ENCODE data around the gene CNOT1. TPM values are rescaled to one million over a fixed set of nuclear protein-coding genes. Genes with fewer than 3 reads are reported as not detected.
A peak's percentile ranks its signal among the peaks of the same experiment; 100 is the strongest.

CNOT1 gene
- polyA plus RNA-seq, 1 experiment: 151 TPM

DNA sequence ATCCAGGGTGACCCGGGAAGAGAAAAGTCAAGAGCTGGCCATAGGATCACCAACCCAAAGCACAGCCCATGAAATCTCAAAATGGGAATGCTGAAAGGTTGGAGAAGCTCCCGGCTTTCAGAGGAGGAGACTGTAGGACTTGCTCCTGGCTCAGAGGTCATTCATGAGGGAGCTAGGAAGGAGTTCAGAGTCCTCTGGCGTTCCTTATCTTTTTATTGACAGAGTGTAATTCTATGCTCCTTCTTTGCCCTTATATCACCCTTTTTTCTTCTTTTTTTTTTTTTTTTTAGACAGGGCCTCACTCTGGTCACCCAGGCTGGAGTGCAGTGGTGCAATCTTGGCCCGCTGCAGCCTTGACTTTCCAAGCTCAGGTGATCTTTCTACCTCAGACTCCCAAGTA lies 27.3 kb upstream of the CNOT1 start:
- Histone ChIP-seq H3K27me3 (ENCODE audit: control insufficient read depth, insufficient read depth, low read length) (no peaks in the 10 kb centered on the region), H3K27ac (ENCODE audit: low read depth, low read length) (no peak overlapping the region), H3K9me3 (ENCODE audit: control insufficient read depth, insufficient read depth, low read length) (no peaks in the 10 kb centered on the region), H3K4me3 (ENCODE audit: low read depth, low read length) (no peak overlapping the region)
- DNase-seq (ENCODE audit: low read depth, low spot score): no peak
- TF ChIP-seq, protein P1, sequence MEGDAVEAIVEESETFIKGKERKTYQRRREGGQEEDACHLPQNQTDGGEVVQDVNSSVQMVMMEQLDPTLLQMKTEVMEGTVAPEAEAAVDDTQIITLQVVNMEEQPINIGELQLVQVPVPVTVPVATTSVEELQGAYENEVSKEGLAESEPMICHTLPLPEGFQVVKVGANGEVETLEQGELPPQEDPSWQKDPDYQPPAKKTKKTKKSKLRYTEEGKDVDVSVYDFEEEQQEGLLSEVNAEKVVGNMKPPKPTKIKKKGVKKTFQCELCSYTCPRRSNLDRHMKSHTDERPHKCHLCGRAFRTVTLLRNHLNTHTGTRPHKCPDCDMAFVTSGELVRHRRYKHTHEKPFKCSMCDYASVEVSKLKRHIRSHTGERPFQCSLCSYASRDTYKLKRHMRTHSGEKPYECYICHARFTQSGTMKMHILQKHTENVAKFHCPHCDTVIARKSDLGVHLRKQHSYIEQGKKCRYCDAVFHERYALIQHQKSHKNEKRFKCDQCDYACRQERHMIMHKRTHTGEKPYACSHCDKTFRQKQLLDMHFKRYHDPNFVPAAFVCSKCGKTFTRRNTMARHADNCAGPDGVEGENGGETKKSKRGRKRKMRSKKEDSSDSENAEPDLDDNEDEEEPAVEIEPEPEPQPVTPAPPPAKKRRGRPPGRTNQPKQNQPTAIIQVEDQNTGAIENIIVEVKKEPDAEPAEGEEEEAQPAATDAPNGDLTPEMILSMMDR (IDR thresholded peaks at IDR 0.05; ENCODE audit: low read depth, low read length): no peak
- CTCF ChIA-PET: interaction anchor here (0.7 to 2.7 kb wide), 3 partner anchors 10 to 145 kb away, joined by 3 to 9 read pairs (median 5); partner anchors contain the start of gene SLC38A7
- POLR2A ChIA-PET: no interaction called here

DNA sequence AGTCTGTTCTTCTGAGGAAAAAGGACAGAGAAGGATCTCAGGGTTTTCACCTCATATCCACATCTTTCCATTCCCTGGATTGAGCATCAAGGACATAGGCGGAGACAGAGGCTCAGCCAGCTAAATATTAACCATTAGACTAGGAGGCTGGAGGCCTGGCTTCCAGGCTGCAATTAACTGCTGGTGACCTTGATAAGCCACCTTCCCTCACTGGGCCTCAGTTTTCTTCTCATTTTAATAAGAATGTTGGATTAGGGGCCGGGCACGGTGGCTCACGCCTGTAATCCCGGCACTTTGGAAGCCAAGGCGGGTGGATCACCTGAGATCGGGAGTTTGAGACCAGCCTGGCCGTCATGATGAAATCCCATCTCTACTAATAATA lies 25.6 kb upstream of the CNOT1 start:
- Histone ChIP-seq H3K9me3 (ENCODE audit: control insufficient read depth, insufficient read depth, low read length) (no peaks in the 10 kb centered on the region), H3K27ac (ENCODE audit: low read depth, low read length) (no peak overlapping the region), H3K4me3 (ENCODE audit: low read depth, low read length) (no peak overlapping the region), H3K27me3 (ENCODE audit: control insufficient read depth, insufficient read depth, low read length) (no peaks in the 10 kb centered on the region)
- DNase-seq (ENCODE audit: low read depth, low spot score): no peak
- ChIA-PET CTCF (interaction anchor here (1.3 kb wide), 1 partner anchor 319 kb away, joined by 4 read pairs; no protein-coding TSS in a partner anchor), POLR2A (no interaction called here)
- TF ChIP-seq, protein P1 (IDR thresholded peaks at IDR 0.05; ENCODE audit: low read depth, low read length): no peak

DNA sequence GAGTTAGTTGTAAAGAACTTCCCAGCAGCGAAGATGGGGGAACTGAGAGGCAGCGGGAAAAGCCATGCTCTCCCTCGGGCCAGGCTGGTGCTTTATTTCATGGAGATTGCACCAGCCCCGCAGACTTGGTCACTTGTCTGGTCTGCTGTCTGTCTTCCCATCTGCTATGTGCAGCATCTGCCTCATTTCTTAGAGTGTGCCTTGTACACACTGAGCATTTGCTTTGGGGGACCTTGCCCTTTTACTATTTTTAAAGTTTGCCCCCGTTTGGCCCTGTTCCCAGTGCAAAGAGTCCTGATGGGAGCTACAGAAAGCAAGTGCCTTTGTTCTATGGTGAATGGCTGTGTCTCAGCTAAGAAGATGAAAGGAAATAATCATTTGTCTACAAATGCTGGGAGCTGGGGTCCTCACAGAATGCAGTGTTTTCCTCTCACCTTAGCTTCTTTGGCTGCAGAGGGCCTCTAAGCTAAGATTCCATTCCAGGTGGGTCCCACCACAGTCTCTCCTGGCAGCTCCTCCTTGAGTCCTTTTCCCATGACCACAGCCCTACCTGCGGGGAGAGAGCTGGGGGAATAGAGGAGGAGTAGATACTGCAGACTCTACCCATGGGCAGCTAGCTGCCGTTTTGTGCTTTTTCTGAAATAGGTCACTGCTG lies 25.1 kb upstream of the CNOT1 start:
- TF ChIP-seq, protein P1 (IDR thresholded peaks at IDR 0.05; ENCODE audit: low read depth, low read length): no peak
- no peak overlapping the region for H3K4me3 ChIP-seq (ENCODE audit: low read depth, low read length)
- DNase-seq (ENCODE audit: low read depth, low spot score): no peak
- H3K9me3 ChIP-seq (ENCODE audit: control insufficient read depth, insufficient read depth, low read length): no peaks in the 10 kb centered on the region
- H3K27me3 ChIP-seq (ENCODE audit: control insufficient read depth, insufficient read depth, low read length): no peaks in the 10 kb centered on the region
- H3K27ac ChIP-seq (ENCODE audit: low read depth, low read length): no peak overlapping the region
- POLR2A ChIA-PET: no interaction called here
- CTCF ChIA-PET: interaction anchor here (1.3 kb wide), 1 partner anchor 318 kb away, joined by 4 read pairs; no protein-coding TSS in a partner anchor

DNA sequence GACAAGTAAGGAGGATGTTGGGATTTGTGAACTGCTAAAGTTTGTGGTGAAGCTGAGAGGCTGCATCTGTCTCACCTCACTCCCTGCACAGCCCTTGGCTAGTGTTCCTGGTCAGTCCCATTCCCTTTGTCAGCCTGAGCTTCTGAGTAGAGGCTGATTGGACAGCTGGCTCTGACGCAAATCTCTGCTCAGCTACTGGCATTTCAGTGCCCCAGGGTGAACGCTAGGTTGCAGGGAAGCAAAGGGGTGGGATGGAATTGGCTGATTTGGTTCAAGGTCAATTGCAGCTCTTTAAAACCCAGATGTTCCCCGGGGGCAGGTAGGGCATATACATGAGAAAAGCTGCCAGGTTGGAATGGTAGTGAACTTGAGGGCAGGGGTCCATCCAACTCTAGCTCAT lies 23.1 kb upstream of the CNOT1 start:
- Histone ChIP-seq H3K27ac (ENCODE audit: low read depth, low read length) (no peak overlapping the region), H3K9me3 (ENCODE audit: control insufficient read depth, insufficient read depth, low read length) (no peaks in the 10 kb centered on the region), H3K4me3 (ENCODE audit: low read depth, low read length) (no peak overlapping the region), H3K27me3 (ENCODE audit: control insufficient read depth, insufficient read depth, low read length) (no peaks in the 10 kb centered on the region)
- no peak for DNase-seq (ENCODE audit: low read depth, low spot score)
- ChIA-PET POLR2A (interaction anchor here (0.5 to 1.2 kb wide), 3 partner anchors 8 to 139 kb away, joined by 3 to 5 read pairs (median 3); no protein-coding TSS in a partner anchor), CTCF (interaction anchor here (0.7 to 2.0 kb wide), 7 partner anchors 8 to 317 kb away, joined by 3 to 11 read pairs (median 4); partner anchors contain the start of gene NDRG4)
- TF ChIP-seq, protein P1 (IDR thresholded peaks at IDR 0.05; ENCODE audit: low read depth, low read length): peak; percentile 20; the same call in 1 of the 2 replicates

DNA sequence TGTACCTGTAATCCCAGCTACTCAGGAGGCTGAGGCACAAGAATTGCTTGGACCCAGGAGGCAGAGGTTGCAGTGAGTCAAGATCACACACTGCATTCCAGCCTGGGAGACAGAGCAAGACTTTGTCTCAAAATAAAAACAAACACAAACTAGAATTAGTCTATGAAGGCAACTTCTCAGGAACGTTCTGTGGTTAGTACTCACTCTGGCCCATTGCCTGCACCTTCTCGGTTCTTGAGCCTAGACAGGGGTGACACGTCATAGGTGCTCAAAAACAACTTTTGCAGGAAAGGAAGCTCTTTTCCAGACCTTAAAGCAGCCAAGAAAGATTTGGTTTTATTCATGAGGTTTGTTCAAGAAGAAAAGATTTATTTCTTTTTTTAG lies 22.3 kb upstream of the CNOT1 start:
- no peaks in the 10 kb centered on the region for H3K27me3 ChIP-seq (ENCODE audit: control insufficient read depth, insufficient read depth, low read length)
- ChIA-PET POLR2A (interaction anchor here (1.1 to 1.2 kb wide), 2 partner anchors 9 to 138 kb away, joined by 3 read pairs; no protein-coding TSS in a partner anchor), CTCF (interaction anchor here (1.0 to 2.0 kb wide), 4 partner anchors 9 to 316 kb away, joined by 3 to 11 read pairs (median 5); no protein-coding TSS in a partner anchor)
- no peak overlapping the region for H3K4me3 ChIP-seq (ENCODE audit: low read depth, low read length)
- TF ChIP-seq, protein P1 (IDR thresholded peaks at IDR 0.05; ENCODE audit: low read depth, low read length): no peak
- H3K27ac ChIP-seq (ENCODE audit: low read depth, low read length): peak overlapping the region; percentile 3
- no peak for DNase-seq (ENCODE audit: low read depth, low spot score)
- no peaks in the 10 kb centered on the region for H3K9me3 ChIP-seq (ENCODE audit: control insufficient read depth, insufficient read depth, low read length)

All from AG04450 (cell line).